ENCODE measurements around the gene RSL1D1. TPM values are rescaled to one million over a fixed set of nuclear protein-coding genes. Genes with fewer than 3 reads are reported as not detected.

RSL1D1 gene
- total RNA-seq, 1 donor from 2014 or later, result 209 TPM

GRCh38 chr16:11795887-11796226 lies 55.5 kb downstream of the RSL1D1 start:
- no peak for TF ChIP-seq EZH2 (IDR thresholded peaks at IDR 0.05; ENCODE audit: insufficient read depth, low read length)
- TF ChIP-seq, protein P1, sequence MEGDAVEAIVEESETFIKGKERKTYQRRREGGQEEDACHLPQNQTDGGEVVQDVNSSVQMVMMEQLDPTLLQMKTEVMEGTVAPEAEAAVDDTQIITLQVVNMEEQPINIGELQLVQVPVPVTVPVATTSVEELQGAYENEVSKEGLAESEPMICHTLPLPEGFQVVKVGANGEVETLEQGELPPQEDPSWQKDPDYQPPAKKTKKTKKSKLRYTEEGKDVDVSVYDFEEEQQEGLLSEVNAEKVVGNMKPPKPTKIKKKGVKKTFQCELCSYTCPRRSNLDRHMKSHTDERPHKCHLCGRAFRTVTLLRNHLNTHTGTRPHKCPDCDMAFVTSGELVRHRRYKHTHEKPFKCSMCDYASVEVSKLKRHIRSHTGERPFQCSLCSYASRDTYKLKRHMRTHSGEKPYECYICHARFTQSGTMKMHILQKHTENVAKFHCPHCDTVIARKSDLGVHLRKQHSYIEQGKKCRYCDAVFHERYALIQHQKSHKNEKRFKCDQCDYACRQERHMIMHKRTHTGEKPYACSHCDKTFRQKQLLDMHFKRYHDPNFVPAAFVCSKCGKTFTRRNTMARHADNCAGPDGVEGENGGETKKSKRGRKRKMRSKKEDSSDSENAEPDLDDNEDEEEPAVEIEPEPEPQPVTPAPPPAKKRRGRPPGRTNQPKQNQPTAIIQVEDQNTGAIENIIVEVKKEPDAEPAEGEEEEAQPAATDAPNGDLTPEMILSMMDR (IDR thresholded peaks at IDR 0.05; ENCODE audit: insufficient read depth, low read depth, low read length), result no peak
- Histone ChIP-seq H4K20me1 (ENCODE audit: insufficient read depth, low read length) (peaks cover 40% of the 10 kb centered on the region), H3K4me1 (ENCODE audit: insufficient read depth, low read length) (peaks cover 20% of the 10 kb centered on the region), H2AFZ (ENCODE audit: low read depth, low read length) (no peak overlapping the region), H3K9ac (ENCODE audit: low read length) (peak overlapping the region; percentile 96), H3K27ac (ENCODE audit: low read depth, low read length) (peak overlapping the region; percentile 86), H3K9me3 (ENCODE audit: insufficient read depth, low read depth, low read length) (no peaks in the 10 kb centered on the region), H3K4me3 (ENCODE audit: insufficient read depth, low read depth, low read length) (peak overlapping the region; percentile 85), H3K4me2 (ENCODE audit: low read length) (peak overlapping the region; percentile 86), H3K79me2 (ENCODE audit: insufficient read depth, low read length) (peaks cover 90% of the 10 kb centered on the region), H3K27me3 (ENCODE audit: insufficient read depth, low read length) (no peaks in the 10 kb centered on the region), H3K36me3 (ENCODE audit: insufficient read depth, low read length) (no peaks in the 10 kb centered on the region)
- Mint-ChIP-seq H3K36me3 (ENCODE audit: low read depth, unreplicated experiment) (peaks cover 14% of the 10 kb centered on the region), H3K27ac (ENCODE audit: unreplicated experiment) (peak overlapping the region; percentile 87), H3K9me3 (ENCODE audit: unreplicated experiment) (no peaks in the 10 kb centered on the region), H3K4me1 (ENCODE audit: low read depth, unreplicated experiment) (peaks cover 58% of the 10 kb centered on the region), H3K4me3 (ENCODE audit: unreplicated experiment) (peak overlapping the region; percentile 90), H3K27me3 (ENCODE audit: low read depth, unreplicated experiment) (no peaks in the 10 kb centered on the region)
- DNase-seq (ENCODE audit: low read depth) (no peak), FAIRE-seq (no peak)

- no peaks in the 10 kb centered on the region for H3K9me3 Mint-ChIP-seq (ENCODE audit: unreplicated experiment)
- peaks cover 45% of the 10 kb centered on the region for H4K20me1 ChIP-seq (ENCODE audit: insufficient read depth, low read length)
- peaks cover 13% of the 10 kb centered on the region for H3K36me3 Mint-ChIP-seq (ENCODE audit: low read depth, unreplicated experiment)
- H3K9me3 ChIP-seq (ENCODE audit: insufficient read depth, low read depth, low read length), result no peaks in the 10 kb centered on the region
- no peak overlapping the region for H3K27ac ChIP-seq (ENCODE audit: low read depth, low read length)
- peak overlapping the region; percentile 85 for H3K4me3 ChIP-seq (ENCODE audit: insufficient read depth, low read depth, low read length)
- TF ChIP-seq, protein P1 (IDR thresholded peaks at IDR 0.05; ENCODE audit: insufficient read depth, low read depth, low read length), result no peak
- TF ChIP-seq EZH2 (IDR thresholded peaks at IDR 0.05; ENCODE audit: insufficient read depth, low read length), result no peak
- no peak for DNase-seq (ENCODE audit: low read depth)
- no peaks in the 10 kb centered on the region for H3K27me3 ChIP-seq (ENCODE audit: insufficient read depth, low read length)
- H3K4me3 Mint-ChIP-seq (ENCODE audit: unreplicated experiment), result peak overlapping the region; percentile 90
- no peaks in the 10 kb centered on the region for H3K27me3 Mint-ChIP-seq (ENCODE audit: low read depth, unreplicated experiment)
- H3K4me1 Mint-ChIP-seq (ENCODE audit: low read depth, unreplicated experiment), result peaks cover 57% of the 10 kb centered on the region
- H3K36me3 ChIP-seq (ENCODE audit: insufficient read depth, low read length), result no peaks in the 10 kb centered on the region
- peak overlapping the region; percentile 86 for H3K4me2 ChIP-seq (ENCODE audit: low read length)
- no peak for FAIRE-seq
- peaks cover 20% of the 10 kb centered on the region for H3K4me1 ChIP-seq (ENCODE audit: insufficient read depth, low read length)
- H3K79me2 ChIP-seq (ENCODE audit: insufficient read depth, low read length), result peaks cover 94% of the 10 kb centered on the region
- peak overlapping the region; percentile 96 for H3K9ac ChIP-seq (ENCODE audit: low read length)
- peak overlapping the region; percentile 87 for H3K27ac Mint-ChIP-seq (ENCODE audit: unreplicated experiment)
- H2AFZ ChIP-seq (ENCODE audit: low read depth, low read length), result no peak overlapping the region
These were observed 56.1 kb downstream of the RSL1D1 start for GRCh38 chr16:11794996-11795886.

DNA sequence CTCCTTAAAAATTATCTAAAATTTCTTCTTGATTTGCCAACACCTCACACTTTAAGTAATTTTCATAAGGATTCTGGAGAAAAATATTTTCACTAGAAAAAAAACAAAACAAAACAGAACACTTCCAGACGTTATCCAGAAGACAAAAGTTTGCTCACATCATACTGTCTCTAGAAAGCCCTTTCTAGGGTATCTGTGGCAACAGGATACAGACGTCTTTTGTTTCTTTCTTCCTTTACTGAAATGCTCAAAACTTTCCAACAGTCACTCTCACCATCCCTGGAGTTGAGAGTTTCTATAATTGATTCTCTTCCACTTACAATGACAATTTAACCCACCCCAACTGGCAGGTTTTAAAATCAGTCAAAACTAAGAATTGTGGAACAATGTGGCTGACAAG lies 56.9 kb downstream of the RSL1D1 start:
- Histone ChIP-seq H2AFZ (ENCODE audit: low read depth, low read length) (no peak overlapping the region), H3K79me2 (ENCODE audit: insufficient read depth, low read length) (peaks cover 94% of the 10 kb centered on the region), H3K27ac (ENCODE audit: low read depth, low read length) (no peak overlapping the region), H3K4me2 (ENCODE audit: low read length) (no peak overlapping the region), H3K4me1 (ENCODE audit: insufficient read depth, low read length) (peaks cover 20% of the 10 kb centered on the region), H3K4me3 (ENCODE audit: insufficient read depth, low read depth, low read length) (no peak overlapping the region), H4K20me1 (ENCODE audit: insufficient read depth, low read length) (peaks cover 51% of the 10 kb centered on the region), H3K36me3 (ENCODE audit: insufficient read depth, low read length) (peaks cover 3% of the 10 kb centered on the region), H3K9me3 (ENCODE audit: insufficient read depth, low read depth, low read length) (no peaks in the 10 kb centered on the region), H3K27me3 (ENCODE audit: insufficient read depth, low read length) (no peaks in the 10 kb centered on the region), H3K9ac (ENCODE audit: low read length) (no peak overlapping the region)
- no peaks in the 10 kb centered on the region for H3K9me3 Mint-ChIP-seq (ENCODE audit: unreplicated experiment)
- DNase-seq (ENCODE audit: low read depth), result no peak
- peak overlapping the region; percentile 90 for H3K4me3 Mint-ChIP-seq (ENCODE audit: unreplicated experiment)
- H3K36me3 Mint-ChIP-seq (ENCODE audit: low read depth, unreplicated experiment), result peaks cover 8% of the 10 kb centered on the region
- H3K4me1 Mint-ChIP-seq (ENCODE audit: low read depth, unreplicated experiment), result peaks cover 52% of the 10 kb centered on the region
- FAIRE-seq, result no peak
- no peak for TF ChIP-seq EZH2 (IDR thresholded peaks at IDR 0.05; ENCODE audit: insufficient read depth, low read length)
- TF ChIP-seq, protein P1 (IDR thresholded peaks at IDR 0.05; ENCODE audit: insufficient read depth, low read depth, low read length), result no peak
- H3K27me3 Mint-ChIP-seq (ENCODE audit: low read depth, unreplicated experiment), result no peaks in the 10 kb centered on the region
- no peak overlapping the region for H3K27ac Mint-ChIP-seq (ENCODE audit: unreplicated experiment)
